Smooth muscle cell (in vitro differentiated cells): ENCODE data around the gene ERC2. TPM values are rescaled to one million over a fixed set of nuclear protein-coding genes. Genes with fewer than 3 reads are reported as not detected.

Experiments
- DNase-seq: peaks from one replicate; lab custom pipeline; 2025; ENCODE audit not compliant: unreplicated experiment; lab: John Stamatoyannopoulos, UW
- H2AFZ ChIP-seq: fragments of 200-600 bp; sonication (generic); 2 replicates; pipeline ENCODE4 v1.6.0; 2016; ENCODE audit warnings: antibody characterized with exemption, low read depth, mild to moderate bottlenecking
- H3F3A ChIP-seq: fragments of 200-600 bp; sonication (generic); 2 replicates; pipeline ENCODE4 v1.6.0; 2017; ENCODE audit warnings: antibody characterized with exemption, low read depth
- H3K27ac ChIP-seq: fragments of 200-600 bp; sonication (generic); 2 replicates; pipeline ENCODE4 v1.5.1; 2016; ENCODE audit warnings: low read depth, mild to moderate bottlenecking
- H3K27me3 ChIP-seq: fragments of 200-600 bp; sonication (generic); 2 replicates; pipeline ENCODE4 v1.6.1; 2016; ENCODE audit warnings: low read depth, mild to moderate bottlenecking
- H3K36me3 ChIP-seq: fragments of 200-600 bp; sonication (generic); 2 replicates; pipeline ENCODE4 v1.5.1; 2016; ENCODE audit warnings: low read depth
- H3K4me1 ChIP-seq: fragments of 200-600 bp; sonication (generic); 2 replicates; pipeline ENCODE4 v1.5.1; 2016; ENCODE audit warnings: low read depth
- H3K4me2 ChIP-seq: fragments of 200-600 bp; sonication (generic); 2 replicates; pipeline ENCODE4 v1.6.0; 2016; ENCODE audit warnings: mild to moderate bottlenecking
- H3K4me3 ChIP-seq: fragments of 200-600 bp; sonication (generic); 2 replicates; pipeline ENCODE4 v1.5.1; 2016; ENCODE audit warnings: mild to moderate bottlenecking
- H3K79me2 ChIP-seq: fragments of 200-600 bp; sonication (generic); 2 replicates; pipeline ENCODE4 v1.6.0; 2016; ENCODE audit warnings: low read depth, mild to moderate bottlenecking
- H3K9ac ChIP-seq: fragments of 200-600 bp; sonication (generic); 2 replicates; pipeline ENCODE4 v1.6.0; 2016; ENCODE audit warnings: low read depth
- H3K9me3 ChIP-seq: fragments of 200-600 bp; sonication (generic); replicated peaks from 2 replicates; pipeline ENCODE4 v1.5.1; 2016; ENCODE audit warnings: low read depth
- H4K20me1 ChIP-seq: fragments of 200-600 bp; sonication (generic); 2 replicates; pipeline ENCODE4 v1.6.0; 2016; ENCODE audit warnings: low read depth
- CTCF ChIP-seq: fragments of 200-600 bp; sonication (generic); IDR thresholded peaks from 2 replicates; pipeline ENCODE4 v1.5.1; 2017; ENCODE audit warnings: borderline replicate concordance, mild to moderate bottlenecking, antibody characterized with exemption; ENCODE audit not compliant: insufficient read depth, poor library complexity, severe bottlenecking
- WGBS: methylation state at CpG from one replicate; pipeline ENCODE4 v1.1.7; 2016; ENCODE audit warnings: low lambda C conversion rate; 5-methylcytosine and 5-hydroxymethylcytosine counted together
- polyA plus RNA-seq: library from polyadenylated mRNA; unstranded; fragments of >200 nt; fragmentation: Nextera tagmentation; extraction: Ambion mirVana; gene quantifications from 2 replicates; pipeline ENCODE4 v1.2.1, GENCODE V29; 2016
- total RNA-seq: library from RNA; depleted of rRNA; stranded (reverse); fragments of >200 nt; gene quantifications from 2 replicates; pipeline ENCODE4 v1.2.3, GENCODE V29; 2014

ERC2 gene
- total and polyA plus RNA-seq, 2 experiments from 2014 or later: 1.1 TPM; not detected in 1

DNA sequence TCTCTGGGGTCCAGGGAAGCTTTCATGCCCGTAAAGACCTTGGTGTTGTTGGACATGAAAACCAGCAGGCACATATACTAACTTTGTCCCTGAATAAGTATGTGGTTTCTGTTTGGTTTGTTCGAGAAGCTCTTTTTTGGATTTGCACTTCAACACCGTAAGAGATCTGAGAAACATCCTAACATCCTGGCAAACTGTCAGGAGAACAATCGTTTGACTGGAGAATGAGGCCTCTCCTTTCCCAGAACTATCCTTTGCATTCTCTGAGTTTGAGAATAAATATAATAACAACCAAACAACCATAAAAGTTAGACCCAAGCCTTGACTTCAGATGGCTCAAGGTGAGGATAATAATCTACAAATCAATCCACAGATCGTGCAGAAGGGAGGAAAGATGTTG lies 750.8 kb downstream of the ERC2 start:
- H3K4me1 ChIP-seq: no peaks in the 10 kb centered on the region
- no peak overlapping the region for H3K9ac ChIP-seq
- no peaks in the 10 kb centered on the region for H3F3A ChIP-seq
- no peaks in the 10 kb centered on the region for H3K9me3 ChIP-seq
- no peaks in the 10 kb centered on the region for H3K79me2 ChIP-seq
- no peaks in the 10 kb centered on the region for H3K27me3 ChIP-seq
- H4K20me1 ChIP-seq: no peaks in the 10 kb centered on the region
- TF ChIP-seq CTCF: no peak
- H3K36me3 ChIP-seq: no peaks in the 10 kb centered on the region
- H3K27ac ChIP-seq: no peak overlapping the region
- 51% methylated on average over 5 of the region's 5 CpGs for WGBS
- no peak overlapping the region for H3K4me2 ChIP-seq
- DNase-seq: no peak
- no peak overlapping the region for H2AFZ ChIP-seq
- H3K4me3 ChIP-seq: no peak overlapping the region

DNA sequence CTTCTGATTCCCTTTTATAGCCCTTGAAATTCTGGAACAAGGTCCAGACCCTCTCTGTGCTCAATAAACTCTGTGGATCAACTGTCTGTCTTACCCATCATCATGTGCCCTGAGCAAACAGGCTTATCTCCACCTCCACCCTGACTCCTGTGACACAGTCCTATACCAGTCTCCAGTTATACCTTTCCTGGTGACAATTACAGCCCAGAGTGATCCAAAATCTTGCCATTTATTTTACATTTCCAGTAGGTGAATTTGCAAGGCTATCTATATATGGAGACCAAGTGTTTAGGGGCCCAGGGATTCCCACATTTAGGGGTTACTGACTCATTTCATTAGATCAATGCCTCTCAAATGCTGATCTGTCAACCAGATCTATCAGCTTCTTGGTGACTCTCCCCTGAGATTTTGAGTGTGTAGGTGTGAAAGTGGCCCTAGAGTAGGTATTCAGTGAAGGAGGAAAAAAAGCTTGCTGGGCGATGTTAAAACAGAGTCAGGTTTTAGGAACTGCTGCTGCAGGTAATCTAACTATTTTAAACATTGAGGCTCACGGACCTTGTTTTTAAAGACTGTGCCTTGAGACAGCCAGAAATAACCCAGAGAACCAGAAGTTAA lies 751.5 kb downstream of the ERC2 start:
- peaks cover 4% of the 10 kb centered on the region for H3K27me3 ChIP-seq
- no peaks in the 10 kb centered on the region for H3K9me3 ChIP-seq
- H3K79me2 ChIP-seq: no peaks in the 10 kb centered on the region
- H3K4me1 ChIP-seq: no peaks in the 10 kb centered on the region
- no peak overlapping the region for H3K4me3 ChIP-seq
- WGBS: 92% methylated on average over 2 of the region's 2 CpGs
- H3F3A ChIP-seq: no peaks in the 10 kb centered on the region
- no peak overlapping the region for H3K4me2 ChIP-seq
- no peak overlapping the region for H3K9ac ChIP-seq
- DNase-seq: no peak
- no peaks in the 10 kb centered on the region for H3K36me3 ChIP-seq
- TF ChIP-seq CTCF: no peak
- no peak overlapping the region for H2AFZ ChIP-seq
- no peaks in the 10 kb centered on the region for H4K20me1 ChIP-seq
- no peak overlapping the region for H3K27ac ChIP-seq

- Histone ChIP-seq H3K27me3 (peaks cover 4% of the 10 kb centered on the region), H3K4me1 (no peaks in the 10 kb centered on the region), H3K4me3 (no peak overlapping the region), H3K36me3 (no peaks in the 10 kb centered on the region), H3K9ac (no peak overlapping the region), H3K79me2 (no peaks in the 10 kb centered on the region), H3K9me3 (no peaks in the 10 kb centered on the region), H3K4me2 (no peak overlapping the region), H3K27ac (no peak overlapping the region), H4K20me1 (no peaks in the 10 kb centered on the region), H2AFZ (no peak overlapping the region), H3F3A (no peaks in the 10 kb centered on the region)
- no peak for TF ChIP-seq CTCF
- no peak for DNase-seq
Measured at GRCh38 chr3:55716044-55716443, 752.2 kb downstream of the ERC2 start.

- Histone ChIP-seq H3F3A (no peaks in the 10 kb centered on the region), H3K36me3 (no peaks in the 10 kb centered on the region), H3K4me1 (no peaks in the 10 kb centered on the region), H3K9ac (no peak overlapping the region), H3K79me2 (no peaks in the 10 kb centered on the region), H3K4me2 (no peak overlapping the region), H3K4me3 (no peak overlapping the region), H4K20me1 (no peaks in the 10 kb centered on the region), H2AFZ (no peak overlapping the region), H3K27ac (no peak overlapping the region), H3K27me3 (peaks cover 4% of the 10 kb centered on the region), H3K9me3 (no peaks in the 10 kb centered on the region)
- no peak for TF ChIP-seq CTCF
- DNase-seq: no peak
Measured at GRCh38 chr3:55714057-55714456, 754.2 kb downstream of the ERC2 start.
